ENCODE results near the gene PTBP3.

The PTBP3 gene

GRCh38 chr9:112179816-112180215 is 153.6 kb downstream of the PTBP3 start:
- no peak overlapping the region for H2BK15ac ChIP-seq (replicated peaks; ENCODE audit: low read depth)
- no peak overlapping the region for H3K18ac ChIP-seq (ENCODE audit: low read length)
- no peak overlapping the region for H2AK5ac ChIP-seq (ENCODE audit: low read length)
- peaks cover 3% of the 10 kb centered on the region for H3K4me1 ChIP-seq (ENCODE audit: control insufficient read depth, low read depth, low read length)
- no peak overlapping the region for H3K23ac ChIP-seq (ENCODE audit: low read length)
- no peak overlapping the region for H4K5ac ChIP-seq (ENCODE audit: low read length)
- peak overlapping the region; percentile 16 for H3K9ac ChIP-seq (ENCODE audit: low read length)
- no peak overlapping the region for H3K27ac ChIP-seq (ENCODE audit: low read depth, low read length)
- no peak overlapping the region for H3K56ac ChIP-seq (ENCODE audit: low read length)
- no peaks in the 10 kb centered on the region for H3K79me1 ChIP-seq (ENCODE audit: low read length)
- no peak overlapping the region for H3K4ac ChIP-seq (ENCODE audit: low read depth, low read length)
- no peaks in the 10 kb centered on the region for H3K36me3 ChIP-seq (ENCODE audit: control insufficient read depth, insufficient read depth, low read length)
- DNase-seq, result no peak
- no peak overlapping the region for H2BK5ac ChIP-seq (ENCODE audit: low read length)
- no CpG with 5 or more reads among the region's 4 CpGs for WGBS (ENCODE audit: extremely low coverage, insufficient coverage, low lambda C conversion rate)
- no peaks in the 10 kb centered on the region for H3K27me3 ChIP-seq (ENCODE audit: insufficient read depth, low read length, poor library complexity)
- no peak overlapping the region for H3K4me2 ChIP-seq (ENCODE audit: low read length)
- H3K79me2 ChIP-seq (ENCODE audit: control insufficient read depth, insufficient read depth, low read length), result no peaks in the 10 kb centered on the region
- H2BK120ac ChIP-seq (ENCODE audit: low read depth, low read length), result no peak overlapping the region
- H4K8ac ChIP-seq (ENCODE audit: low read depth, low read length), result peak overlapping the region; percentile 31
- no peak overlapping the region for H3K4me3 ChIP-seq (ENCODE audit: low read length)

GRCh38 chr9:112176524-112176923 is 156.9 kb downstream of the PTBP3 start:
- no peak overlapping the region for H3K4me2 ChIP-seq (ENCODE audit: low read length)
- no peak for DNase-seq
- no peaks in the 10 kb centered on the region for H3K27me3 ChIP-seq (ENCODE audit: insufficient read depth, low read length, poor library complexity)
- no peak overlapping the region for H3K9ac ChIP-seq (ENCODE audit: low read length)
- H3K23ac ChIP-seq (ENCODE audit: low read length), result no peak overlapping the region
- H3K79me1 ChIP-seq (ENCODE audit: low read length), result no peaks in the 10 kb centered on the region
- H2BK15ac ChIP-seq (replicated peaks; ENCODE audit: low read depth), result no peak overlapping the region
- H3K56ac ChIP-seq (ENCODE audit: low read length), result no peak overlapping the region
- peaks cover 4% of the 10 kb centered on the region for H3K4me1 ChIP-seq (ENCODE audit: control insufficient read depth, low read depth, low read length)
- no peak overlapping the region for H3K4me3 ChIP-seq (ENCODE audit: low read length)
- H4K8ac ChIP-seq (ENCODE audit: low read depth, low read length), result no peak overlapping the region
- H3K4ac ChIP-seq (ENCODE audit: low read depth, low read length), result no peak overlapping the region
- H2BK120ac ChIP-seq (ENCODE audit: low read depth, low read length), result no peak overlapping the region
- H3K36me3 ChIP-seq (ENCODE audit: control insufficient read depth, insufficient read depth, low read length), result no peaks in the 10 kb centered on the region
- no peak overlapping the region for H3K27ac ChIP-seq (ENCODE audit: low read depth, low read length)
- no CpG with 5 or more reads among the region's 5 CpGs for WGBS (ENCODE audit: extremely low coverage, insufficient coverage, low lambda C conversion rate)
- no peak overlapping the region for H3K18ac ChIP-seq (ENCODE audit: low read length)
- no peak overlapping the region for H2BK5ac ChIP-seq (ENCODE audit: low read length)
- no peak overlapping the region for H4K5ac ChIP-seq (ENCODE audit: low read length)
- no peak overlapping the region for H2AK5ac ChIP-seq (ENCODE audit: low read length)
- no peaks in the 10 kb centered on the region for H3K79me2 ChIP-seq (ENCODE audit: control insufficient read depth, insufficient read depth, low read length)

- H3K9ac ChIP-seq (ENCODE audit: low read length), result peak overlapping the region; percentile 83
- H3K56ac ChIP-seq (ENCODE audit: low read length), result peak overlapping the region; percentile 89
- H4K8ac ChIP-seq (ENCODE audit: low read depth, low read length), result no peak overlapping the region
- H3K27me3 ChIP-seq (ENCODE audit: insufficient read depth, low read length, poor library complexity), result no peaks in the 10 kb centered on the region
- DNase-seq, result peak; percentile 72
- no CpG with 5 or more reads among the region's 17 CpGs for WGBS (ENCODE audit: extremely low coverage, insufficient coverage, low lambda C conversion rate)
- peaks cover 3% of the 10 kb centered on the region for H3K4me1 ChIP-seq (ENCODE audit: control insufficient read depth, low read depth, low read length)
- no peak overlapping the region for H2BK120ac ChIP-seq (ENCODE audit: low read depth, low read length)
- no peak overlapping the region for H2AK5ac ChIP-seq (ENCODE audit: low read length)
- no peaks in the 10 kb centered on the region for H3K36me3 ChIP-seq (ENCODE audit: control insufficient read depth, insufficient read depth, low read length)
- H3K79me1 ChIP-seq (ENCODE audit: low read length), result no peaks in the 10 kb centered on the region
- H3K27ac ChIP-seq (ENCODE audit: low read depth, low read length), result no peak overlapping the region
- no peak overlapping the region for H3K4ac ChIP-seq (ENCODE audit: low read depth, low read length)
- peak overlapping the region; percentile 59 for H3K4me3 ChIP-seq (ENCODE audit: low read length)
- H2BK5ac ChIP-seq (ENCODE audit: low read length), result no peak overlapping the region
- peak overlapping the region; percentile 84 for H3K4me2 ChIP-seq (ENCODE audit: low read length)
- no peak overlapping the region for H3K23ac ChIP-seq (ENCODE audit: low read length)
- H3K79me2 ChIP-seq (ENCODE audit: control insufficient read depth, insufficient read depth, low read length), result no peaks in the 10 kb centered on the region
- no peak overlapping the region for H2BK15ac ChIP-seq (replicated peaks; ENCODE audit: low read depth)
- no peak overlapping the region for H3K18ac ChIP-seq (ENCODE audit: low read length)
- H4K5ac ChIP-seq (ENCODE audit: low read length), result no peak overlapping the region
These were observed 157.6 kb downstream of the PTBP3 start for GRCh38 chr9:112175796-112176315.

- H3K4me3 ChIP-seq (ENCODE audit: low read length), result peak within 1 kb of the TSS; percentile 59
- H3K79me2 ChIP-seq (ENCODE audit: control insufficient read depth, insufficient read depth, low read length), result no peaks in the 10 kb centered on the region
- no peak within 1 kb of the TSS for H2AK5ac ChIP-seq (ENCODE audit: low read length)
- H3K23ac ChIP-seq (ENCODE audit: low read length), result peak within 1 kb of the TSS; percentile 57
- peak within 1 kb of the TSS; percentile 95 for H2BK120ac ChIP-seq (ENCODE audit: low read depth, low read length)
- H3K79me1 ChIP-seq (ENCODE audit: low read length), result no peaks in the 10 kb centered on the region
- no peak within 1 kb of the TSS for H2BK5ac ChIP-seq (ENCODE audit: low read length)
- peak within 1 kb of the TSS; percentile 76 for H2BK15ac ChIP-seq (replicated peaks; ENCODE audit: low read depth)
- peak within 1 kb of the TSS; percentile 84 for H3K4me2 ChIP-seq (ENCODE audit: low read length)
- peak within 1 kb of the TSS; percentile 83 for H3K9ac ChIP-seq (ENCODE audit: low read length)
- peak within 1 kb of the TSS; percentile 45 for H3K27ac ChIP-seq (ENCODE audit: low read depth, low read length)
- WGBS (ENCODE audit: extremely low coverage, insufficient coverage, low lambda C conversion rate), result no CpG with 5 or more reads among the region's 88 CpGs
- no peak within 1 kb of the TSS for H4K5ac ChIP-seq (ENCODE audit: low read length)
- DNase-seq, result peak; percentile 53
- H3K18ac ChIP-seq (ENCODE audit: low read length), result peak within 1 kb of the TSS; percentile 99
- no peaks in the 10 kb centered on the region for H3K27me3 ChIP-seq (ENCODE audit: insufficient read depth, low read length, poor library complexity)
- no peaks in the 10 kb centered on the region for H3K36me3 ChIP-seq (ENCODE audit: control insufficient read depth, insufficient read depth, low read length)
- peak within 1 kb of the TSS; percentile 89 for H3K56ac ChIP-seq (ENCODE audit: low read length)
- H3K4me1 ChIP-seq (ENCODE audit: control insufficient read depth, low read depth, low read length), result peaks cover 2% of the 10 kb centered on the region
- peak within 1 kb of the TSS; percentile 77 for H4K8ac ChIP-seq (ENCODE audit: low read depth, low read length)
- H3K4ac ChIP-seq (ENCODE audit: low read depth, low read length), result peak within 1 kb of the TSS; percentile 92
These were observed 158.2 kb downstream of the PTBP3 start, which contains the start of gene SUSD1 for GRCh38 chr9:112174965-112175795. Gene SUSD1, minus strand, starts transcription at chr9:112175297. Its CDS starts 62 bp downstream, at chr9:112175235.

- Histone ChIP-seq H3K4me2 (ENCODE audit: low read length) (peak overlapping the region; percentile 84), H3K18ac (ENCODE audit: low read length) (peak overlapping the region; percentile 99), H3K4ac (ENCODE audit: low read depth, low read length) (peak overlapping the region; percentile 92), H3K9ac (ENCODE audit: low read length) (peak overlapping the region; percentile 83), H3K23ac (ENCODE audit: low read length) (no peak overlapping the region), H3K36me3 (ENCODE audit: control insufficient read depth, insufficient read depth, low read length) (no peaks in the 10 kb centered on the region), H3K79me2 (ENCODE audit: control insufficient read depth, insufficient read depth, low read length) (no peaks in the 10 kb centered on the region), H3K27me3 (ENCODE audit: insufficient read depth, low read length, poor library complexity) (no peaks in the 10 kb centered on the region), H2BK15ac (replicated peaks; ENCODE audit: low read depth) (peak overlapping the region; percentile 76), H2BK120ac (ENCODE audit: low read depth, low read length) (peak overlapping the region; percentile 95), H3K4me1 (ENCODE audit: control insufficient read depth, low read depth, low read length) (peaks cover 2% of the 10 kb centered on the region), H3K27ac (ENCODE audit: low read depth, low read length) (peak overlapping the region; percentile 45), H4K8ac (ENCODE audit: low read depth, low read length) (peak overlapping the region; percentile 77), H4K5ac (ENCODE audit: low read length) (no peak overlapping the region), H3K79me1 (ENCODE audit: low read length) (no peaks in the 10 kb centered on the region), H2AK5ac (ENCODE audit: low read length) (no peak overlapping the region), H3K4me3 (ENCODE audit: low read length) (peak overlapping the region; percentile 59), H2BK5ac (ENCODE audit: low read length) (no peak overlapping the region), H3K56ac (ENCODE audit: low read length) (peak overlapping the region; percentile 89)
- peak; percentile 39 for DNase-seq
- WGBS (ENCODE audit: extremely low coverage, insufficient coverage, low lambda C conversion rate), result no CpG with 5 or more reads among the region's 42 CpGs
These were observed 159.0 kb downstream of the PTBP3 start for GRCh38 chr9:112174222-112174964.
